Effector memory CD8-positive, alpha-beta T cell (primary cell): Measurements from ENCODE around the gene PDZK1IP1.
A peak's percentile ranks its signal among the peaks of the same experiment; 100 is the strongest.

Source experiments
- ATAC-seq: fragments of 150-1000 bp; cut with Tn5 transposase; replicated peaks from 2 replicates; pipeline ENCODE4 v1.10.0; 2021; ENCODE audit warnings: mild to moderate bottlenecking, moderate library complexity
- DNase-seq, 3 experiments: peaks; one replicate each; pipeline ENCODE4 v3.0.0; 2021
- H3K27ac Mint-ChIP-seq, 2 donors: one replicate each; pipeline ENCODE4 v1.8.0; 2022; ENCODE audit warnings: mild to moderate bottlenecking in 2 of 2, mixed read lengths in 2 of 2, moderate library complexity in 2 of 2
- H3K27me3 Mint-ChIP-seq, 2 donors: one replicate each; pipeline ENCODE4 v1.8.0; 2022; ENCODE audit warnings: mixed read lengths in 2 of 2
- H3K36me3 Mint-ChIP-seq: one replicate; pipeline ENCODE4 v1.8.0; 2022; ENCODE audit warnings: mild to moderate bottlenecking, moderate library complexity, mixed read lengths; ENCODE audit not compliant: insufficient read depth
- H3K4me1 Mint-ChIP-seq, 2 donors: one replicate each; pipeline ENCODE4 v1.8.0; 2022; ENCODE audit warnings: low read depth in 2 of 2, mixed read lengths in 2 of 2
- H3K4me3 Mint-ChIP-seq, 2 donors: one replicate each; pipeline ENCODE4 v1.8.0; 2022; ENCODE audit warnings: mild to moderate bottlenecking in 2 of 2, mixed read lengths in 2 of 2, moderate library complexity in 2 of 2
- H3K9me3 Mint-ChIP-seq, 2 donors: one replicate each; pipeline ENCODE4 v1.8.0; 2022; ENCODE audit warnings: mixed read lengths in 2 of 2
- total RNA-seq, 9 experiments: gene quantifications; one replicate each; lab custom pipeline; 2026; lab: John Stamatoyannopoulos, UW

The PDZK1IP1 gene
- 0 to 0.07 (median 0) reads per million in 9 experiments for total RNA-seq

DNA sequence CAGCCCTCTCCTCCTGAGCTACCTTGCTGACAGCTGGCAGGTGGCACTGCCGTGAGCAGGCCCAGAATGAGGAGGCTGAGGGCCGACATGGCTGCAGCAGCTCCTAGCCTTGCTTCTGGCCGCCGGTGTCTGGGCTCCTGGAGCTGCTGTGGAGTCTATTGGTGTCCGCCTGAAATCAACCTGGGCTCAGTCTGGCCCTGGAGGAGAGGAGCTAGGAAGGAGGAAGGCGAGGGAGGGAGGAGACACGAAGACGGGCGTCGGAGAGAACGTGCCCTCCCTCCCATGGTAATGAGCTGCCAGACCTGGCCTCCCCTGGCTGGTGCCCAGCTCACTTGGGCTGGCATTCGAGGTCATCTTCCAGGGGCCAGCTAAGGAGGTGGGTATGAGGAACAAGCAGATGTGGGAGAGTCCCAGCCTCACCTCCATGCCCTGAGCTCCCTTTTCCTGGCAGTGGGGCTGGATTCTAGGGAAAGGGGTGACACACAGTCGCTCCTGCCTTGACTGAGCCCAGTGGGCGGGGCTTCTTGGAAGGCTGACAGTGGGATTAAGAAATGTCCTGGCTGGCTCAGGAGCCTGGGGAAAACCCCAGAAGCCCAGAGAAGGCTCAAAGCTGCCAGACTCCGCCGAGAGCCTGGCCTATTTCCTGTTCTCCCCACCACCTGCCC is at the start of gene PDZK1IP1:
PDZK1IP1 (minus strand) TSS at position 193 of the 665 bp plus-strand sequence; CDS start at position 89, 104 bp downstream.
- Mint-ChIP-seq H3K36me3 (no peaks in the 10 kb centered on the region), H3K4me1 (peaks cover 0 to 4% of the 10 kb centered on the region in 2 donors), H3K27me3 (peaks cover 8 to 45% of the 10 kb centered on the region in 2 donors), H3K4me3 (no peak within 1 kb of the TSS), H3K27ac (no peak within 1 kb of the TSS), H3K9me3 (no peaks in the 10 kb centered on the region)
- no peak for ATAC-seq
- no peak for DNase-seq

GRCh38 chr1:47238935-47239592 is 49.2 kb upstream of the PDZK1IP1 start:
- Mint-ChIP-seq H3K4me3 (no peak overlapping the region), H3K27ac (no peak overlapping the region), H3K9me3 (no peaks in the 10 kb centered on the region), H3K4me1 (peaks cover 0 to 5% of the 10 kb centered on the region in 2 donors), H3K27me3 (peaks cover 42 to 54% of the 10 kb centered on the region in 2 donors), H3K36me3 (no peaks in the 10 kb centered on the region)
- no peak for DNase-seq
- ATAC-seq: no peak

DNA sequence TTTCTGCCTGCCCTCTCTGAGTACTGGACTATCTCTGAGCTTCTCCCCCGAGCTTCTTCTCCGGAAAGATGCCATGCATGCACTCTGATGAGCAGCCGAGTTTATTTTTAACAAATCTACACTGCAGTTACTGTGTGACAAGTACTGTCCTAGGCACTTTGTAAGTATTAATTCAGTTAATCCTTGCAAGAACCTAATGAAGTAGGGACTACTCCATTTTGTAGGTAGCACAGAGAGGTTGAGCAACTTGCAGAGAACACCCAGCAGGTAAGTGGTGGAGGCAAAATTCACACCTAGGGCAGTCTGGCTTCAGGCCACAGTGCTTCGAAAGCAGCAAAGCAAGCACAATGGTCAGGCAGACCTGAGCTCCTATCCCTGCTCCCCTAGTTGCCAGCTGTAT is 46.0 kb upstream of the PDZK1IP1 start:
- no peaks in the 10 kb centered on the region for H3K36me3 Mint-ChIP-seq
- H3K4me3 Mint-ChIP-seq: no peak overlapping the region
- no peak for DNase-seq
- no peaks in the 10 kb centered on the region for H3K9me3 Mint-ChIP-seq
- no peak for ATAC-seq
- H3K4me1 Mint-ChIP-seq: peaks cover 15 to 16% of the 10 kb centered on the region in 2 donors
- H3K27me3 Mint-ChIP-seq: peaks cover 9 to 56% of the 10 kb centered on the region in 2 donors
- no peak overlapping the region for H3K27ac Mint-ChIP-seq

DNA sequence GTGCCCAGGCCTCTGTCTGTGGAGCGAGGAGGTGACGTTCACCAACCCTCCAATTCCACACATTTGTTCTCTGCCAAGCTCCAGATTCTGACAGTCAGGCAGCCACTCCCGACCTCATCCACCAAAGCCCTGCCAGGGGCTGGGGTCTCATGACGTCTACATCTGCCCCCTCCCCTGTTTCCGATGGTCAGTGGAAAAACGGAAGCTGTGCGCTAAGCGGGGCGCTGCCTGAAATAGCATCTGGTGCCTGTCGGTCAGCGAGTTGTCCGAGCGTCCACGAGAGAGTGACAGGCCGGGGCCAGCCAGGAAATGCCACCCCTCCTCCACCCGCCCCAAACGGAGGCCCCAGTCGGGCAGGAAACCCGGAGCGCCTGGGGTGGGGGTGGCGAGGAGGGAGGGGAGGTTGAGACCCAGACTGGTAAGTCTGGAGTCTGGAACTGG is 45.4 kb upstream of the PDZK1IP1 start:
- peaks cover 8 to 62% of the 10 kb centered on the region in 2 donors for H3K27me3 Mint-ChIP-seq
- no peak overlapping the region for H3K4me3 Mint-ChIP-seq
- H3K36me3 Mint-ChIP-seq: no peaks in the 10 kb centered on the region

DNA sequence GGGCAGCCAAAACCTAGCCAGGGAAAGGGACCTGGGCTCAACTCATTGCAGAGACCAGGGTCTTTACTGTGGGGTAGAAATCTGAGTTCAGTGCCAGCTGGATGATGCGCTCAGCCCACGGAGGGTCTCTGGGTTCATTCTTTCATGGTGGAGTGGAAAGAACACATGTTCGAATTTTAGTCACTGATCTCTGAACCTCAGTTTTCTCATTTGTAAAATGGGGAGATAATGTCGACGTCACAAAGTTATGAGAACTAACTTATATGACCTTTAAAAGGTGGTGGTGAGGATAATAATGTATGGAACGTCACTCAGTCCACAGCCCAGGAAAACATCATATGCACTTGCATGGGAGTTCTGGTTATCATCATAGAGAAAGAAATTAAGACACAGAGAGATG is 43.4 kb upstream of the PDZK1IP1 start:
- no peaks in the 10 kb centered on the region for H3K36me3 Mint-ChIP-seq
- ATAC-seq: no peak
- H3K9me3 Mint-ChIP-seq: no peaks in the 10 kb centered on the region
- H3K4me3 Mint-ChIP-seq: peak overlapping the region; percentile 58 to 80
- DNase-seq: no peak
- peaks cover 8 to 74% of the 10 kb centered on the region in 2 donors for H3K27me3 Mint-ChIP-seq
- H3K4me1 Mint-ChIP-seq: peaks cover 23 to 28% of the 10 kb centered on the region in 2 donors
- peak overlapping the region in 1 of 2 donors; percentile 6 for H3K27ac Mint-ChIP-seq

More for the DNA sequence above, 45.4 kb upstream of the PDZK1IP1 start:
- H3K4me1 Mint-ChIP-seq: peaks cover 18 to 20% of the 10 kb centered on the region in 2 donors
- no peak overlapping the region for H3K27ac Mint-ChIP-seq
- H3K9me3 Mint-ChIP-seq: no peaks in the 10 kb centered on the region
- DNase-seq: no peak
- no peak for ATAC-seq

DNA sequence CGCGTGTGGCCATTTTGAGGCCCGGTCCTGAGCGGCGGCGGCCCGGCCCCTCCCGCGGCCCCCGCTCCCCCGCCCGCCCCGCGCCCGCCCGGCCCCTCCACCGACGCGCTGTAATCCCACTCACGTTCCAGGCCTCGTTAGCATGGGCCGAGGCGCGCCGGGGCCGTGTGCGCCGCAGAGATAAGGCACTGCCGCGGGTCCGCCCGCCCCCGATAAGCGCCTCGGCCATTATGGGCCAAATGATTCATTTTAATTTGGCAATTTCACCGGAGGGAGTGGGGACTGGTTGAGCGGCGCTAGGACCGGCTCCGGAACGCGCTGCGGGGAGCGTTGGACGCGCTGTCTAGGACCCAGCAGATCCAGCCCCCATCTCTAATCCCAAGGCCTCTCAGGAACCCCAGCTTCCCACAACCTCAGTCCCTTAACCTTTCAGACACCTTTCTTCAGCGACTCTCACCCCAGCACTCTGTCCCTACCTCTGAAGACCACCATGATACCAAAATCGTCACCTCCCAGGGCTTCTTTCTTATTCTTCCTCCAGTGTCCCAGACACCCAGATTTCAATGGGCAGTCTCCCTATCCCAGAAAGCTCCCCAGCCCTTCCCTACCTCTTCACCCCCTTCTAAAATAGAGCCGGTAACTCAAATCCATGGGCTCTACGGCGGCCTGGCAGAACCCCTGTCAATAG is 42.5 kb upstream of the PDZK1IP1 start, which contains the start of gene TAL1:
TAL1 (minus strand) TSS at position 39 of the 688 bp plus-strand sequence. CDS start 6,337 bp downstream, outside the sequence.
- Mint-ChIP-seq H3K27me3 (peaks cover 3 to 75% of the 10 kb centered on the region in 2 donors), H3K4me3 (peak within 1 kb of the TSS; percentile 80 to 82), H3K4me1 (peaks cover 23 to 28% of the 10 kb centered on the region in 2 donors), H3K36me3 (no peaks in the 10 kb centered on the region), H3K27ac (peak within 1 kb of the TSS in 1 of 2 donors; percentile 70), H3K9me3 (no peaks in the 10 kb centered on the region)
- ATAC-seq (no peak), DNase-seq (no peak)

DNA sequence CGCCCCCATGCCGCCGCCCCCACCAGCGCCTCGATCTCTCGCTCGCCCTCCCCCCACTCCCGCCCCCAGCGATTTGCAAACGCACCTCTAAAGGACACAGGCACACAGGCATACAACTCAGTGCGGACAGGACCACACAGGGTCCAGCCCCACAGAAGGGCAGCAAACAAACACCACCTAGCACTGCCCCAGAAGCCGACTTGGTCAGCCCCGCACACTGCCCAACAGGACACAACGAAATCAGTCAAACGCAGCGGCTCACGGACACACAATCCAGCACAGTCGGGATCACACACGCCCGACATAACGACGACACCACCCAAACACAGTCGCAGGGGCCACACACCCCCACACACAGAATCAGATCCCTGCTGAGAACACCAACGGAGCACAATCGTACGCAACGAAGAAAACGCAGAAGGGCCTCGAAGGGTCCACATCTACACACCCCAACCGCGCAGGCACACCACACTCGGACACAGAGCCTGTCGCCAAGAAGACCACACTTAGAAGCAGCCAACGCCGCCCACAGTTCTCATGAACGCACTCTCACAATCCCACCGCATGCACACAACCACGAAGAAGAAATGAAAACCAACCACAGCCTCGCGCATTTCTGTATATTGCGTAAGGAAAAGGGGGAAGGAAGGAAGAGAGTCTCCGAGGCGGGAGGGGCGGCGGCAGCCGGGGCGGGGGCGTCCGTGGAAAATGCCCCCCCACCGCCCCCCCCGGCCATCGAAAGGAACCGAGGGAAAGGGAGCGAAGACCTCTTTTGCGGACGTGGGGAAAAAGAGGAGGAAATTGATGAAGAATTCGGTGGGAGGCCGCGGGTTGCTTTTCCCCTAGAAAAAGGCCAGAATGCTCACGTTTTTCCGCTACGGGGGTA is 41.7 kb upstream of the PDZK1IP1 start:
- ATAC-seq: peak; percentile 35
- peaks cover 23 to 28% of the 10 kb centered on the region in 2 donors for H3K4me1 Mint-ChIP-seq
- H3K9me3 Mint-ChIP-seq: no peaks in the 10 kb centered on the region
- peaks cover 0 to 80% of the 10 kb centered on the region in 2 donors for H3K27me3 Mint-ChIP-seq
- peak in 1 of 3 experiments; percentile 9 for DNase-seq
- no peaks in the 10 kb centered on the region for H3K36me3 Mint-ChIP-seq
- peak overlapping the region in 1 of 2 donors; percentile 70 for H3K27ac Mint-ChIP-seq
- peak overlapping the region; percentile 80 to 82 for H3K4me3 Mint-ChIP-seq

DNA sequence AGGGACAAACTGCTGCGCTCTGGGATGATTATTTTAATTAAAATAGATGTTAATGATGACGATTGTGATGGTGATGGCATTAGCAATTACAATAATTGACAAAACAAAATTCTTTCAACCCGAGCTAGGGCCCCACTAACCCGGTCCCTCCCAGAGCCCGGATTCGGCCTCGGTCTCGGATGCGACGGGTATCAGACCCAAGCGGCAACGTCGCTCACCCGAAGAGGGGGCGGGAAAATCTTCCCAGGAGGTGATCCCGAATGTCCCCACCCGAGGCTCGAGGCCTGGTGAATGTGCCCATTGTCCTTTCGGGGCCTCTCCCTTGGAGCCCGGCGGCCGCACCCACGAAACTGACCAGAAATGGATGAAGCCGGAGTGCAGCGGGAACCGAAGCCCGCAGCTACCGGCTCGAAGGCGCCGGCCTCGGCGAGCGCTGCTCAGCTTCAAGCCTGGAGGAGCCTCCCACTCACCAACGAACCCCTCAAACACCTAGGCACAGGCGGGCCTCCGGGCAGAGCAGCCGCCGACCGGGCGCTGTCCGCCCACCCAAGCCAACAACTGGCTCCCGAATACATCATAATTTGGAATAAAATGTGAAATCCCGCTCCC is 41.0 kb upstream of the PDZK1IP1 start:
- ATAC-seq (no peak), DNase-seq (no peak)
- no peaks in the 10 kb centered on the region for H3K36me3 Mint-ChIP-seq
- no peaks in the 10 kb centered on the region for H3K9me3 Mint-ChIP-seq
- H3K27ac Mint-ChIP-seq: peak overlapping the region in 1 of 2 donors; percentile 70
- peaks cover 0 to 88% of the 10 kb centered on the region in 2 donors for H3K27me3 Mint-ChIP-seq
- H3K4me1 Mint-ChIP-seq: peaks cover 27 to 31% of the 10 kb centered on the region in 2 donors
- peak overlapping the region; percentile 80 to 82 for H3K4me3 Mint-ChIP-seq

GRCh38 chr1:47229886-47230691 is 40.3 kb upstream of the PDZK1IP1 start:
- Mint-ChIP-seq H3K4me3 (peak overlapping the region; percentile 80 to 82), H3K27ac (no peak overlapping the region), H3K9me3 (no peaks in the 10 kb centered on the region), H3K4me1 (peaks cover 29 to 33% of the 10 kb centered on the region in 2 donors), H3K27me3 (peaks cover 0 to 90% of the 10 kb centered on the region in 2 donors), H3K36me3 (no peaks in the 10 kb centered on the region)
- ATAC-seq: no peak
- DNase-seq: no peak

DNA sequence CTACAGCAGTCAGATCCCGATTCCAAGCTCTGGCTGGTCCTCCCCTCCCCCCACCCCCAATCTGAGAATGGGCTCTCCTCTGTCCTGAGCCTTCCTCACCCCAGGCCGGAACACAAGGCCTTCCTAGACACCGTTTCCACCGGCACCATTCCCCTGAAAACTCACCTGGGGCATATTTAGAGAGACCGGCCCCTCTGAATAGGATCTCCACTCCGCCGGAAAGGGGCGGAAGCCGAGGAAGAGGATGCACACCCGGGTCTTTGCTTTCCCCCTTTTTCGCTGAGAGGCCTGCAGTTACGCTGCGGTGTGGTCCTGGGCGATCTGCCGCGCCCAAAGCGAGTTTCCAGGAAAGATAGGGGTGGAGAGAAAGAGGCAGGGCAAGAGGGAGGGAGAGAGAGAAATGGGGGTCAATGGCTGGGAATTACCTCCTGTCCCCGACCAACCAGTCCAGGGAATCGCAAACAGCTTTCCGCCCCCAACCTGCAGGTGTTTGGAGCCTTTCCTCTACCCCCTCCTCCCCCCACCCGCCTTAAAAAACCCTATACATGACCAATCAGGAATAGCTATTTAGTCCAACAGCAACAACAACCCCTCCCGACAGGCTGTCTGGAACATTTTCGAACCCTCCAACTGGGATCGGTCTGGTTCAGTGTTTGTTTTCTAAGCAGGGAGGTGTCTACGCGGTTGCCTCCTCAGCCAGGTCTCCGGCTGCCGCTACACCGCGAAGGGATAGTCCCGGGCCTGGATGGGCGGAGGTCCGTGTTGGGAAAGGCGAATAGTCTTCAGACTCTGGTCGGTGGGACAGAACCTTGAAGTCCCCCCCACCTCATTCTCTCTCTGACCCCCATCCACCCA is 39.4 kb upstream of the PDZK1IP1 start:
- ATAC-seq: no peak
- no peaks in the 10 kb centered on the region for H3K9me3 Mint-ChIP-seq
- H3K27ac Mint-ChIP-seq: no peak overlapping the region
- H3K4me1 Mint-ChIP-seq: peaks cover 29 to 33% of the 10 kb centered on the region in 2 donors
- no peak for DNase-seq
- peak overlapping the region; percentile 49 to 80 for H3K4me3 Mint-ChIP-seq
- H3K36me3 Mint-ChIP-seq: no peaks in the 10 kb centered on the region
- peaks cover 0 to 83% of the 10 kb centered on the region in 2 donors for H3K27me3 Mint-ChIP-seq

DNA sequence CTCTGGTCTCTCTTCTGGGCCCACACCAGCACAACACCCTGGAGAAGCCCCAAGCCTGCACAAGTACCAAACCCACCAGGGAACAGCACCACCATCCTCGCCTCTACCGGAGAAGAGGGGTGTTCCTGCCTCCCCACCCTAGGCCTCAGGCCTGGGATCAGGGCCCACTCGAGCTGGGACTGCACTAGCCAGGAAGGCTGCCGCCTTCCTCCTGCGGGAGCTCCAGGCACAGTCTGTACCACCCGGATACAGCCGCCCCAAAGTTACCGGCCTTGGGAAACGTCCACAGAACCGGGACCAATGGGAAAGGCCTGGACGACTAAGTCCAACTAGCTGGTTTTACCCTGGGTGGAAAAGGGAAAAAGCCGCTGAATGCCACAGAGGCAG is 38.8 kb upstream of the PDZK1IP1 start:
- no peaks in the 10 kb centered on the region for H3K36me3 Mint-ChIP-seq
- ATAC-seq: no peak
- DNase-seq: no peak
- H3K9me3 Mint-ChIP-seq: no peaks in the 10 kb centered on the region
- peaks cover 29 to 33% of the 10 kb centered on the region in 2 donors for H3K4me1 Mint-ChIP-seq
- H3K27ac Mint-ChIP-seq: no peak overlapping the region
- H3K27me3 Mint-ChIP-seq: peaks cover 0 to 77% of the 10 kb centered on the region in 2 donors
- no peak overlapping the region for H3K4me3 Mint-ChIP-seq
